Activated CD8-positive, alpha-beta memory T cell treated with anti-CD3 and anti-CD28 coated beads for 1 hour (primary cell): ENCODE results near the gene DIAPH3.
"Not testable (repeated sequence)": the region's sequence is repeated elsewhere in the genome, so short reads cannot be mapped to it uniquely, and the experiment has no call there.

Experiments
- DNase-seq, 2 donors: peaks; one replicate each; pipeline ENCODE4 v3.0.0-alpha.2; 2020; ENCODE audit warnings: low read depth in 1 of 2; ENCODE audit errors: extremely low read depth in 1 of 2

The DIAPH3 gene

DNA sequence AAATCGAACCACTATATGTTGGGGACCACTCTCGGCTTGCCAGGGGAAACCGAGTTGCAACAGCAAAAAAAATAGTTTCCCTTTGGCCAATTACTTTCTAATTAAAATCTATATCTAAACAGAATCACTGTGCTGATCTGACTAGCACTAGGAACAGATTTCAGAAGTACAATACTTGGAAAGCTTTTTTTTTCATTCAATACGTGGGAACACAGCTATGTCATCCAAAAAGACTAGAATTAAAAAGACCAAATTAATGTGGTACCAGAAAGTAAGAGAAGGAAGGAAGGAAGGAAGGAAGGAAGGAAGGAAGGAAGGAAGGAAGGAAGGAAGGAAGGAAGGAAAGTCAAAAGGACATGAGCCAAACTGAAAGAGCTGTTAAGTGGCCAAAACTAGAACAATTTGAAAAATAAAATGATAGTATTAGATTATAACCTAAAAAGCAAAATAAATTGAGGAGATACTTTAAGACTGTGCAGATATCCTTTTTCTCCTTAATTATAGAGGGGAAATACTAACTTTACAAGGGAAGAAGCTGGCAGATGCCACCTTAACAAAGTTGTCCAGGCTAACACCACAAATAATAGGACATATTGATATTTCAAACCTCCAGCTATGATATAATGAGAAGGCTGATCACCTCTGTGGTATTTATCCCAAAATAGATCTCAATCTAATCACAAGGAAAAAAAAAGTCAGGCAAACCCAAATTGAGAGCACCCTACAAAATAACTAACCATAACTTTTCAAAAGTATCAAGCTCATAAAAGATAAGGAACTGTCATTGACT, 63.9 kb downstream of the DIAPH3 start:
- no peak for DNase-seq

DNA sequence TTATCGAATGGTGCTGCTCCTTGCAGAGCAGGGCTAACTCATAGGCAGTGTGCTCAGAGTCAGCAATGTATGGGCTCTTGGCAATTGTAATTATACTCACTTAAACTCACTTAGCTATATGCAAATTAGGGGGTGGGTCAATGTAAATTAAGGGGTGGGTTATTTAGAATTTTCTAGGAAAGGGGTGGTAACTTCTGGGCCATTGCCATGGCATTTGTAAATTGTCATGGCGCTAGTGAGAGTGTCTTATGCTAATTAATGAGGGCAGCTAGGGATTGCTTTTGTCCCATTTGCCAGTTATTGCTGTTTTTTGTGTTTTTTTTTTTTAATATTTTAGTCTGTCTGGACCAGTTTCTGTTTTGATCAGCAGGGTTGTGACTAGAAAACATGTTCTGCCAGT, 68.4 kb downstream of the DIAPH3 start:
- no peak for DNase-seq

DNA sequence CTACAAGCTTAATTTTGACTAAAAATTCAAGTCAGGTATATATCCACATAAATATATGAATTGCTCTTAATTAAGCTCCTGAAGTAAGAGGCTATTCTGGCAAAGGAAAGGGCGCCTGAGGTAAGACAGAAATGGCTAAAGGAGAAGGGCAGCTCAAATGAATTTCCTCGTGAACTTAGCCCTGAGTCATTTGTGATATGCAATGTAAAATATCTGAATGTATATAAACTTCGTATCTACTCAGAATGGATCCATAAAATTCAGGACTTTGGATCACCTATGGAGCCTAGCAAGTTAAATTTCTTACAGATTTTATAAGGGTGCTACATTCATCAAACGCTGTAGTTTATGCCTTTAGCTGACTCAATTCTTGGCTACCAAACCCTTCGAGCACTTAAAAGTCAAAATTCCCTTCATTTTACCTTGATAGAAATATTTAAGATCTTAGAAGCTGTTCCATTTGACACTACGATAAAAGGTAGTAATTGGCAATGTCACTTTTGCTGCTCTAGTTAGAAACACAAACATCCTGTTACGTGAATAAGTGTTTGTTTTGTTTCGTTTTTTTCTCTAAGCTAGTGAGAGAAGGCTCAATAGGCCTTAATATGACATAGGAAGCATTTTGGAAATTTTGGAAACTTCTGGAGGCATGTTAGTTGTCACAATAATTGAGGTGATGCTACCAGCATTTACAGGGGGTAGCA, 69.2 kb downstream of the DIAPH3 start:
- no peak for DNase-seq

DNA sequence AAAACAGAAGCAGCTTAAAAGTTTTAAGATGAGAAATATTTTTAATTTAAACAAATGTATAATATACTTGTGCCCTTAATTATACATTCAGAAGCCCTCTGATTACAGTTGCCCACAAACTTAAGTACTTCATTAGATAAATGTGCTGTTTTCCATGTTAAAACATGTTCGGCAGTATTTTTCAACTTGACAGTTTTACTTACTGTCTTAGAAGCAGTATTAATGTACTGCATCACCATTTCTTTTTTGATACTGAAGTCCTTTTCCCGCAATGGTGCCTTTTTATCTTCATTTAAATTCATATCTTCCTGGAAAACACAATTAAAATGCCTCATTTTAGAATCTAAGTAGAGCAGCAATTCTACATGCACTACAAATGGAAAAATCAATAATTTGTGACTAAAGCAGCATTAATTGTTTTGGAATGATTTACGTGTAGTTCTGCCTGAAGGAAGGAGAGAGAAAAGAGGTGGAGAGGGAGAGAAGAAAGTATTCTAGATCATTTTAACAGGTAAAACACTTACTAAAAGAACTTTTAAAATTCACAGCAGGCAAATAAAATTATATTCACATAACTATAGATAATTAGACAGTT, 70.2 kb downstream of the DIAPH3 start:
- DNase-seq = no peak

DNA sequence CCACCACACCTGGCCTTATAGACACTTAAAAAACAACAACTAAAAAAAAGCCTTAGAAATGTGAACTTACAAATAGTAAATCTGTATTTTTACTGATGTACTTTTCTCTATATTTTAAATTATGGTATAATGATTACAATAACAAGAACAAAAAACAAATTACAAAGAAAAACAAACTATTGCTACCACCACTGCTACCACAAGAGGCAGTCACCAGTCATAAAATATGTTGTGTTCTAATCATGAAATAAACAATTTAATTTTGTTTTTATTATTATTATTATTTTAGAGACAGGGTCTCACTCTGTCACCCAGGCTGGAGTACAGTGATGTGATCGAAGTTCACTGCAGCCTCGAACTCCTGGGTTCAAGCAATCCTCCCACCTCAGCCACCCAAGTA, 72.2 kb downstream of the DIAPH3 start:
- no peak for DNase-seq

DNA sequence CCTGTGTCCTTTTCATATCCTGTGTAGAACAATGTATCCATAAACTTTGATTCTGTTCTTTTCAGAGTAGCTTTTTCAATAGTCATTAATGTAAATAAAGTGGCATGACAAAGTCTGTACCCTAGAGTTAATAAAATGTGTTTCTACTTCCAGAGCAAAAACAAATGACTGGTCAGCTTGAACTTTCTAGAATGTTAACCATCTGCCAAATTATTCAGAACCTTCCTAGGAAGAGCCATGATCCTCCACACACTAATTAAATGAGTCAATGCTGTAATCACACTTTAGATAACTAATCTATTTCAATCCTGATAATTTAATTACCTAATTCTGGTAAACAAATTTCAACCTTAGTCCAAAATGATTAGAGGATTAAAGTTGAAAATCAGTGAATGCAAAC, 73.2 kb downstream of the DIAPH3 start:
- DNase-seq = no peak

DNA sequence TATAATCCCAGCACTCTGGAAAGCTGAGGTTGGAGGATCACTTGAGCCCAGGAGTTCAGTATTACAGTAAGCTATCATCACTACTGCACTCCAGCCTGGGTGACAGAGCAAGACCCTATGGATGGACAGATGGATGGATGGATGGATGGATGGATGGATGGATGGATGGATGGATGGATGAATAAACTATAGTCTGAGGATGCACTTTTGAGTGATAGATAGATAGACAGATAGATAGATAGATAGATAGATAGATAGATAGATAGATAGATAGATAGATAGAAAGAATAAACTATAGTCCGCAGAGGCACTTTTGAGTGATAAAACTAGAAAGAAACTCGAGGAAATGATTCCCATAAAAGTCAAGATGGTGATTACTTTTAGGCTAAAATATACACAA, 79.9 kb downstream of the DIAPH3 start:
- DNase-seq = not testable (repeated sequence)

DNA sequence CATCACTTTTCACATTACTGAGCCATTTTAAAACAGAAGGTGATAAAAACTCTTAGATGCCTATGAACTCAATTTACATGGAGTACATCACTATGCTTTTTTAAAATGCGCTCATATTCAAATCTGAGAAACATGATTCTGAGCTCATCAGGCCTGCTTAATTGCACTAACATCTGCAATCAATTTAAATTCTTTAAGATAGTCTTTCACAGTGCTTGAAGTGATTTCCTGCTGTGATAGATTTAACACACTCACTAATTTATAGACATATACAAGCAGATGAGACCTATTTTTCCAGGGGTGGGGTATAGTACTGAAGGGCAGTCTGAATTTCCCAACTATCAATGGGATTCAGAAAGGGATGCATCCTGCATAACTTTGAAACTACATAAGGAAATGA, 82.9 kb downstream of the DIAPH3 start:
- DNase-seq = no peak

DNA sequence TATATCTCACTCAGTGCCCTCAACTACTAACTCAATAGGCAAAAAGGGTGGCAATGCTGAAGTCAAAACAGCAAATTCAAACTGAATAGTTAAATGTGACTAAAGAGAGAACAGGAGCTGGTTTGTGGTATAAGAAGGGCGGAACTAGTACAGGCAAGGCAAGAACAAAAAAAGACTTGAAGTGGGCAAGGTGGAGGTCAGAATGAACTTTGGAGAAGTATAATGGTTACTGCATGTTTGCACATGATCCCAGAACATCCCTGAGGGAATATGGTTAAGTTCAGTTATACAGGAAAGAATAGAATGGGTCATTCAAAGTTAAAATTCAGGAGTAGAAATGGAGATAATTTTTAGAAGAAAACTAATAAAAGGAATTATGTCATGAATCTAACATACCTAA, 85.5 kb downstream of the DIAPH3 start:
- DNase-seq = no peak

DNA sequence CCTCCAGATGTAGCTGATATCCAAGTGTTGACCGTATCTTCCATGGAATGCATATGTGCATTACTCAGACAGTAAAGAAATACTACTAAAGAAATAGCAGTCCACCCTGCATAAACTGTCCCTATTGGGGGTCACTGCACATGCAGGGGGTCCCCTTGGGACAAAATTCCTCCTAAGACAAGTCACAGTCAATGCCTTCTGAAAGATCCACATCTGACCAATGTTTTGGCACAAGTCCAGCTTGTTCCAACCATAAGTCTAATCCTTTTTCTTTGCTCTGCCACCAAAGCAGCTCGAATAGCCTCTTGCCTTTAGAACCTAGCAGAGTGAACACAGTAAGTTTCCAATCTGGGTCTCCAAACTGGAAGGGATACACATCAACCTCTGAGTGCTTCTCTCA, 87.9 kb downstream of the DIAPH3 start:
- no peak for DNase-seq

DNA sequence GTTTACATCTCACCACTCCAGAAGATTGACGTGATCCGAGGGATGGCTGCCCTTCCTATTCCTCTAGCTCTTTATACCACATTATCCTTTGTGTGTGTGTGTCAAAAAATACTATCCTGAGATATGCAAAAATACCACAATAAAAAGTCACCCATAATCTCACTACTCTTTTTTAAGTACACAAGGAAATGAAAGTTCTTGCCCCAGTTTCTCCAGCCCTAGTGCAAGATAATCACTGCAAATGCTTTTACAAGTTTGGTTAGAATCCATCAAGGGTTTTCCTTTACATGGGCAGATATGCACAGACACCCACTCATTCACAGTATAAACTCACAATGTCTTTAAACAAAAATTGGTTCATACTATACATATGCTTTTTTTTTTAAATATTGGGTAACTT, 89.3 kb downstream of the DIAPH3 start:
- DNase-seq = no peak

DNA sequence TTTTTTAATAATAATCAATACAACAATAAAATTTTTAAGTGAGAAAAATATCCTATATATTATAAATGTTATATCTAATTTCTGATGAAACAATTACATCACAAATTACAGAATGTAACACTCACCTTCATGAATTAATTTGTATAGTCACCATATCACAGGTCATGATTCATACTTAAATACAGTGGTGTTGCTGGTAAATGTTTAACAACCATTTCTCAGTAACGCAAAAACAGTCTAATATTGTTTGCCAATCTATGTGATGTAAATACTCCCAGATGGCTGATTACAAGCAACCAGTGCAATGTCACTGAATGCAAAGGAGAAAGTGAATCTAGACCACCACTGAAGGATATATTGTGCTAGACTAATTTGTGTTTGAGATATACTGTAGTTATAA, 97.5 kb downstream of the DIAPH3 start:
- no peak for DNase-seq

DNA sequence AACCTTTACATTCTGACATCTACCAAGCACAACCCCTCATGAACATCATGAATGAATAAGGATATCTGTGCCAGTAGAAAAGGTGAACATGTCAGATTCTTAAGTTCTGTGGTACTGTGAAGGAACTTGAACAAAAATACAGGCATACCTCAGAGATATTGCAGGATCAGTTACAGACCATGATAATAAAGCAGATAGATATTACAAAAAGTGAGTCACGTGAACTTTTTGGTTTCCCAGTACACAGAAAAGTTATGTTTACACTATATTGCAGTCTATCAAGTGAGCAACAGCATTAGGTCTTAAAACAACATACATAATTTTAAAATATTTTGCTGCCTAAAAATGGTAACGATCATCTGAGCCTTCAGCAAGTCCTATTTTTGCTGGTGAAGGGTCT, 101.2 kb downstream of the DIAPH3 start:
- DNase-seq = no peak

DNA sequence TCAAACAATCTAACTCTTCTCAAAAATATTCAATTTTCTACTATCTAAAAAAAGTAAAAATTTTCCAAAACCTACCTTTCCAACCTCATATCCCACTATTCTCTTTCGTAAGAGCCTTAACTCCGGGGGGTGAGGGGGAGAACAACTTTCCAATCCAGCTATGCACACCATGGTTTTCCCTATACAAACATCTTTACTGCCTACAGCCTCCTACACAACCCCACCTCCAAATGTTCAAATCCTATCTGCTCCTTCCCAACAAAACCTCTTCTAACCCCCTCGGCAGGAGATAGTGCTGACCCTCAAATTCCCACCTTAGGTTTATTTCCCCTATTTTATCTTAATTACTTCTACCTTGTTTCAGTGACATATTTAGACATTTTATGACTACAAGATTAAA, 102.0 kb downstream of the DIAPH3 start:
- no peak for DNase-seq

DNA sequence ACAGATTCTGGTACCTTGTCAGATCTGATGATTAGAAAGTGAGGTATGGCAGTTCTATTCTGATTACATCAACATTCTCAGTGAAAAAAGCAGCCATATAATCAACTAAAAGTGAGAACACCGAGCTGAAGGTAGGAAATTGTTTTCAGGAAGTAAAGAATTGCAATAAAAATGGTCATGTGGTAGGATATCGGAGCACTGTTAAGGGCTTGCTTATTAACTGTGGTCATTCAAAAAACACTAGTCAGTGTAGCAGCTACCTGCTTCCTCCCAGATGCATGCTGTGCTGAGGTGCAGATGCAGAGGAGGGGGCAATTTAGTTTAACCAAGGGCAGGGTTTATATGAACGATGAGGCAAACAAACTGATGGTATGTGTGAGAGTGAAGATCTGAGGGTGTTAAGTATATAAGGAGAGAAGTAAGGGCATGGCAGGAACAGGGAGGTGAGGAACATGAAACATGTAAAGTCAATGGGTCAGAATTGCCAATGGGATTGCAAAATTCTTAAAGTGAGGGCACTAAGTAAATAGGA, 111.9 kb downstream of the DIAPH3 start:
- no peak for DNase-seq

DNA sequence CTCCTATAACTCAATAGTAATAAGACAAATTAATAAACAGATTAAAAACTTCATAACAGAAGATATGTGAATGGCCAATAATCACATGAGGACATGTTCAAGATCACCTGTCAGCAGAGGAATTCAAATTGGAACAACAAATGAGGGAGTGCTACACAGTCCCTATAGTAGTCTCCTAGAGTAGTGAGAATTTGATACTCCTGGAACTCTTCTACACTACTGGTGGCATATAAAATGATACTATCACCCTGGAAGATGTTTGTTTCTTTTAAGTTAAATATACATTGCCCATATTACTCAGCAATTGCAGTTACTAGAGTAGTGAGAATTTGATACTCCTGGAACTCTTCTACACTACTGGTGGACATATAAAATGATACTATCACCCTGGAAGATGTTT, 115.4 kb downstream of the DIAPH3 start:
- DNase-seq = not testable (repeated sequence)

DNA sequence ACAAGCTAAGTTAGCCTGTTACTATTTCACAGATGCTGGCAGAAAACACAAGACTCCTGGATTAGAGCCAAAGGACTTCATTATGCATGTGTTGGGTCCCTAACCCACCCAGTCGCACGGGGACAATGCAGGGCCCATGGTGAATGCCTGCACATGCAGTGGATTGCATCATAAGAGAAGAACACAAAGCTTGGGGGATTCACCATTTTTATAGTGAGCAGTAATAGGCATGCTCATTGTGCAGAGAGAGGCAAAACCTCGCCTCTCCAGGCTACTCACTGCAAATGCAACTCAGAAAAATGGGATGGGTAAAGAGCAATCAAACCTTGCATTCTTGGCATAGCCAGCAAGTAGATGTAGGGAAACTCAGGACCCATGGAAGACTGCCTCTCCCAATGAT, 115.8 kb downstream of the DIAPH3 start:
- DNase-seq = no peak

DNA sequence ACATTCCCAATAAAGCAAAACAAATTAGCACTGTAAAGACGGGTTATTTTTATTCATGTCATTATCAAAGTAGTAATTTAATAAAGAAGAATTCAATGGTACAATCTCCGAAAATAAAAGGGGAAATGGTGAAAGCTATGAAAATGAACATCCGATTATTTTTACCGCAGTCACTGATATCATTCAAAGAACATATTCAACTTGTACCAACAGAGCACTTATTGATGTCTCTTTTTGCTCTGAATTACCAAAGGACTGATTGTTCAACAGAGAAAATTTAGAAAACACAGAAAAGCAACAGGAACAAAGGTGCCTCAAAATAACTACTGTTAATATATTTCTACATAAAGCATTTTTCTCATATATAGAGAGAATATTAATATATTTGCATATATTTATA, 119.4 kb downstream of the DIAPH3 start:
- no peak for DNase-seq

DNA sequence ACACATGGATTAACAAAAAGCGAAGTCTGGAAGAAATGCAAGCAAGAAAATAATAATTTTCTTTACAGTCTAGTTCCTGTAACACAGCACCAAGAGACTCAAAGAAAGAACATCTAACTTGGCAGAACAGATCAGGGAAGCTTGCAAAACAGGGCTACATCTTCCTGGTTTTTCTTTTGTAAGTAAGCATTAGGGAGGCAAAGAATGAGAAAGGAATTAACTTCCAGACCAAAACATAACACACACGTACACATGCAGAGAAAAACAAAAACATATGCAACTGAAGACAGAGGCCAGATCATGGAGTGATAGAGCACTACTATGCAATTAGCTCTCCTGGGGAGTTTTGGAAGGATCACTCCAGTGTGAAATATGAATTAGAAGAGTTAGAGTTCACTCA, 120.5 kb downstream of the DIAPH3 start:
- DNase-seq = no peak

DNA sequence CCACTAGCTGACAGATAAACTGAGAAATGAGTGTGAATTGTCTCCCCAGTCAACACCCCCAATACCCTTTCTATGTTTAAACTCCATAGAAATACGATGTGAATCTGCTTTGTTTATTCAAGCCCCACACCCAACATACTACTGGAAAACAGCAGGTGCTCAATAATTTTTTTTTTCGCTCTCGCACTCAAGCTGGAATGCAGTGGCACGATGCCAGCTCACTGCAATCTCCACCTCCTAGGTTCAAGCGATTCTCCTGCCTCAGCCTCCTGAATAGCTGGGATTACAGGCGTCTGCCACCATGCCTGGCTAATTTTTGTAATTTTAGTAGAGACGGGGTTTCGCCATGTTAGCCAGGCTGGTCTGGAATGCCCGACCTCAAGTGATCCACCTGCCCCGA, 123.1 kb downstream of the DIAPH3 start:
- not testable (repeated sequence) for DNase-seq

DNA sequence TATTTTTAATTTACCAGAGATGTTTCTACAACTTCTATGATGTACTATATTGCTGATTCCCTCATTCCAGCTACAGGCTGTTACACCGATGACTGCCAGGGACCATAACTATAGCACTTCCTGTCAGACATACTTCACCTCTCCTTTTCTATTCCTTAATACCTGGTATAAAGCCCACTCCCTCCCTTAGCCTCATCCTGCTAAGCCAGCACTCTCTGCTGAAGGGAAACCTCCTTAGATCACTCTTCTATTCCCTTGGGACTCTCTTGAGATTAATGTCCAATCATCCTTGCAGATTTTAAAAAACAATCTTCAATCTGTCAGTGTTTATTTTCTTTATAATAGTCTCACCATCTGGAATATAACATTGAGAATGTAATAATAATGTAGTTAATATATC, 127.9 kb downstream of the DIAPH3 start:
- DNase-seq = no peak

DNA sequence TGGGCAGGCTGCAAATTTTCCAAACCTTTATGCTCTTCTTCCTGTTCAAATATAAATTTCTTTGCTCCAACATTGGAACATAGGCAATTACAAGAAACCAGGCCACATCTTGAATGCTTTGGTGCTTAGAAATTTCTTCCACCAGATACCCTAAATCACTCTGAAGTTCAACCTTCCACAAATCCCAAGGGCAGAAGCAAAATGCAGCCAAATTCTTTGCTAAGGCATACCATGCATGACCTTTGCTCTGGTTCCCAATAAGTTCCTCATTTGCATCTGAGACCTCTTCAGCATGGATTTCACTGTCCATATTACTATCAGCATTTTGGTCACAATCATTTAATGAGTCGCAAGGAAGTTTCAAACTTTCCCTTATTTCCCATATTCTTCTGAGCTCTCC, 130.9 kb downstream of the DIAPH3 start:
- DNase-seq = no peak
